GM11168 (cell line): ENCODE data around the gene MYO3A.

Experiments
- in situ Hi-C: fragments of 300-500 bp; cut with MboI; formaldehyde crosslinking; loops from one replicate; pipeline ENCODE4 v1.12.0; 2022; ENCODE audit warnings: low sequenced_read_pairs; ENCODE audit not compliant: unreplicated experiment

Gene MYO3A

GRCh38 chr10:26199841-26200240, 265.8 kb downstream of the MYO3A start:
- in situ Hi-C loops, result no loop called here

DNA sequence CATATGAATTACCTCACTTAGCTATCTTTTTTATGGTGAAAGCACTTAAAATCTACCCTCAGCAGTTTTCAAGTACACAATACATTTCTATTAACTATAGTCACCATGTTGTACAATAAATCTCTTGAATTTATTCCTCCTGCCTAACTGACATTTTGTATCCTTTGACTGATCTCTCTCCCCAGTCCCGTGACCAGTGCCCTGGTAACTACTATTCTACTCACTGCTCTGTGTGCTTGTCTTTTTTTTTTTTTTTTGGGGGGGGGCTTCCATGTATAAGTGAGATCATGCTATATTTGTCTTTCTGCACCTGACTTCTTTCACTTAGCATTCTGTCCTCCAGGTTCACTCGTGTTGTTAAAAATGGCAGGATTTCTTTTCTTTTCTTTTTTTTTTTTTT, 271.2 kb downstream of the MYO3A start:
- in situ Hi-C loops, result no loop called here

DNA sequence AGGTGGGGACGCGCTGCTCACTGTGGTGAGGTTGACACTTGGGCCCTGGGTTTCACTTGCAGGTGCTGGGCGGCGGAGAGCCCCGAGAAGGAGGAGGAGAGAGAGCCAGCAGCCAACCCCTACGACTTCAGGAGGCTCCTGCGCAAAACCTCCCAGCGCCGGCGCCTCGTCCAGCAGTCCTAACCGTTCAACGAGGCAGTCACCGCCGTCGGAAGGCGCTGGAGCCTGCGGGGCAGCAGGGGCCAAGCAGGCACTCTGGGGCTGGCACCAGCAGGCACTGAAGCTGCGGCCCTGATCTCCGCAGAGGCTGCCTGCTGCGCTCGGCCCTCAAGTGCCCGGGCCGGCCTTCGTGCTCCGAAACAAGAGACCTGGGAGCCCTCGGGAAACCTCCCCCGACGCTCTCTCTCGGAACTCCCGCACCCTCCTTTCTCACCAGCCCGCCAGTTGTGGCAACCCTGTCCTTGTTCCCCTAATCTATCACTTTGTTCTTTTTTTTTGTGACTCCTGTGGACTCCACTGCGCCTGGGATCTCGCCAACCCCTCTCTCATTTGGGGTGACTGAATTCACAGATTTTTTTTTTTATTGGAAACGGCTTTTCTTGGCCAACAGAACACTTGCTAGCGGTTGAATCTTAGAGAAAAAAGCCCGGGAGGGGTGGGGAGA, 277.9 kb downstream of the MYO3A start:
- in situ Hi-C loops, result no loop called here

DNA sequence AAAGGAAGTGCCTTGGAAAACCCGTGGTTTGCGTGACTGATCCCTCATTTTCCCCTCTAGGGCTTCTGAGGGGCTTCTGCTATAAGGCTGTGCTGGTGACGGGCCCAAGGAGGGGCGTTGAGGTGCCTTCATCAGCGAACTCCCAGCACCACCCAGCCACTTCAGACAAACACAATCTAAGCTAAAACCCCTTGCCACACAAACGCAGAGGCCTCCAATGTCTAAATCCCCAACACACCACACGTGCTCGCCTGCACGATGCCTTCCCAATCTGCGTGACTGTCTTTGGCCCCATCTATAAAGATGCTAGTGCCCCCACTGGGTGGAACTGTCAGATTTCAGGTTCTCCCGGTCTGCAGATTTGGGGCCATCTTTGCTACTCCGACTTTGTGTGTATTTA, 278.5 kb downstream of the MYO3A start:
- in situ Hi-C loops, result no loop called here

DNA sequence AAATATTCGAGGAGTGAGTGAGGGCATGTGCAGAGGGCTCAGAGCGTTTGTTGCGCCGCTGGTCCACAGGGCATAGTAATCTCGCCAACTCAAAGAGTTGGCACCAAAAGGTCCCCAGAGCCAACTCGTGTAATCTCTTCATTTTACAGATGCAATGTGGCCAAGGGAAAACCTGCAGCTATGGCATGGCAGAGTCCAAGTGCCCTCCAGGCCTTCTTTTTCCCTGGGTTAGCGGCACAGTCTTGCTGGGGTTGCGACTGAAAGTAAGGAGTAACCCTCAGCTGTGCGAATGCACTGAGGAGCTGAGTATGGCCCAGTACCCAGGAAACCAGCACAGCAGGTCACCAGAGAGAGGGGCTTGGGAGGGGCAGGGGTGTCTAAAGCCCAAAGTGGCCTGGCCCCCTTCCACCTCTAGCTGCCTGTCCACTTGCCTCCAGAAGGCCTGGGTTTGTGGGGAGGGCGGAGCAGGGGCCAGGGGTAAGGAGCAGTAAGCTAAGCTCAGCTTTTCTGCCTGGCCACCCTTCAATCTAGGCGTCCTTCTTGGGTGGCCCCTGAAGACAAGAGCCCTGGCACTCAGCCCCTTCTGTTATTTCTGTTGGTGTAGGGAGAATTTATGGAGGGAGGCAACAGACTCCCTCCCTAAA, 279.2 kb downstream of the MYO3A start:
- in situ Hi-C loops, result no loop called here

- in situ Hi-C loops, result no loop called here
These were observed 280.0 kb downstream of the MYO3A start for GRCh38 chr10:26214004-26214403.

DNA sequence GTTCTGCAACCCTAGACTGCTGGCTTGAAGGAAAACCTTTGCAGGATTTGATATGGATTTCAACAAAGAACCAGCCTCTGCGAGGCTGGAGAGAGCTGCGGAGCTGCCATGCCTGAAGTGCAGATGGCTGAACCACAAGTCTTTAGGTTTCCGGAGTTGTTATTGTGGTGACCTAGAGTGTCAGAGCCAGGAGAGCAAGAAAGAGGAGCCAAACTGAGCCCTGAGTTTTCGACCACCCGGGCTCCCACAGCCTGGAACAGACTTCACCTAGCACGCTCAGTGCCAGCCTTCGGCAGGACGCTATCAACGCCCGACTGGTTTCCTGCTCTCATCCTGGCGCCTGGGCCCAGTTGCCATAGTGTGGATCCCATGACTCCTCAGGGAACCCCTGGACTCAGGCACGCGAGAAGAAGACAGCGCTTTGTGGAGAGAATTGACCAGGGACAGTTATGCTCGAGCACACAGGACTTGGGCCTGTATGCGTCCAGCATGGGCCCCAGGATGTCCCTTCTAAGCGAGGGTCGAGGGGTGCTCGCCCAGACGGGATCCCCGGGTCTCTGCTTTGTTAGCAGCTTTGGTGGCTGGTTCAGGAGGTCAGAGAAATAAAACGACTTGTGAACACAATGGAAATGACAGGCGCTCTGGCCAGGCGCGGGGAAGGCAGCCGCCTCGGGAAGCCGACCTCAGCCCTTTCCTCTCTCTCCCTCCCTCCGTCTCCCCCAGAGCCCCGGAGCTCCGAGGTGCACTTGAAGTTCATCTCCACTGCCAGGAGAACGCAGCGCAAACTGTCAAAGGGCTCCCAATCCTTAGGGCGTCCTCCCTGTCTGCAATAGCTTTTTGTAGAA, 280.7 kb downstream of the MYO3A start:
- in situ Hi-C loops, result no loop called here

DNA sequence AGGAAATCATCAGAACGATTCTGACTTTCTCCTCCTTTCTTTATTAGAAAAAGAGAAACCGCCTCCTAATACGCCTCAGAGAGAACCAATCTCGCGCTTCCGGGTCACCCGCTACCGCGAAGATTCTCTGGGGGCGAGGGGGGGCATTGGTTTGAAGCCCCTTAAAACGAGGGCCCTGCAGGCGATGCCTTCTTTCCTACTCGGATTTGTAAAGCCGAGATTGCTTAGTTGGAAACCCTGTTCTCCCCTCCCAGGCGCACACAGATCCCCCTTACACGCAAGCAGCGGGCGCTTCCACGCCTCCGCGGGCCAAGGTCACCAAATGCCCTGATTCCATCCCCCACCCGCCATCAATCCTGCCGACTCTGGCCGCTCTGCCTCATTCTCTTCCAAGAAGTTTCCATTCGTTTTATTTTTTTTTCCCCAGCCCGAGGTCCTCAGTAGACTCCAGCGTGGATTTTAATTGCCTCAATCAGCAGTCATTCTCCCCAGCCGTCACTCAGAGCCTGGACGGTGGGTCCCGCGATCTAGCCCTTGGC, 281.4 kb downstream of the MYO3A start:
- in situ Hi-C loops, result no loop called here

DNA sequence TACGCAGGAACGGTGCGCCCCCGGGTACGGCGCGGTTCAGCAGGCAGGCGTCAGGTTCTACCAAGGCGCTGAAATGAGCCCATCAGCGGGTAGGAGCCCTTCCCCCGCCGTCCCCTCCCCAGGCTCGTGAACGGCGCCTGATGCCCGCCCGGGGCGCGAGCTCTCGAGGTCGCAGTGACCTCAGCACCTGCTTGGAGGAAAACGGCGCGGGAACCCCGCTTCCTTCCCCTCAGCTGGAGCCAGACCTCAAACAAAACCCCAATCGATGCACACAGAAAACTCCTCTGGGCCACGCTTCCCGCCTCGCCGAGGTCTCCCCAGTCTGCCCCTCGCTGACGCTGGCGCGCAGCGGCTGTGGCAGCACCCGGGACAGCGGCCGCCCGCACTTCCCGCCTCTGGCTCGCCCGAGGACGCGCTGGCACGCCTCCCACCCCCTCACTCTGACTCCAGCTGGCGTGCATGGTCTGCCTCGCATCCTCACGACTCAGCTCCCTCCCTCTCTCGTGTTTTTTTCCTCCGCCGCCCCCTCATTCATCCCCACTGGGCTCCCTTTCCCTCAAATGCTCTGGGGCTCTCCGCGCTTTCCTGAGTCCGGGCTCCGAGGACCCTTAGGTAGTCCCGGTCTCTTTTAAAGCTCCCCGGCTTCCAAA, 282.0 kb downstream of the MYO3A start:
- in situ Hi-C loops, result no loop called here

DNA sequence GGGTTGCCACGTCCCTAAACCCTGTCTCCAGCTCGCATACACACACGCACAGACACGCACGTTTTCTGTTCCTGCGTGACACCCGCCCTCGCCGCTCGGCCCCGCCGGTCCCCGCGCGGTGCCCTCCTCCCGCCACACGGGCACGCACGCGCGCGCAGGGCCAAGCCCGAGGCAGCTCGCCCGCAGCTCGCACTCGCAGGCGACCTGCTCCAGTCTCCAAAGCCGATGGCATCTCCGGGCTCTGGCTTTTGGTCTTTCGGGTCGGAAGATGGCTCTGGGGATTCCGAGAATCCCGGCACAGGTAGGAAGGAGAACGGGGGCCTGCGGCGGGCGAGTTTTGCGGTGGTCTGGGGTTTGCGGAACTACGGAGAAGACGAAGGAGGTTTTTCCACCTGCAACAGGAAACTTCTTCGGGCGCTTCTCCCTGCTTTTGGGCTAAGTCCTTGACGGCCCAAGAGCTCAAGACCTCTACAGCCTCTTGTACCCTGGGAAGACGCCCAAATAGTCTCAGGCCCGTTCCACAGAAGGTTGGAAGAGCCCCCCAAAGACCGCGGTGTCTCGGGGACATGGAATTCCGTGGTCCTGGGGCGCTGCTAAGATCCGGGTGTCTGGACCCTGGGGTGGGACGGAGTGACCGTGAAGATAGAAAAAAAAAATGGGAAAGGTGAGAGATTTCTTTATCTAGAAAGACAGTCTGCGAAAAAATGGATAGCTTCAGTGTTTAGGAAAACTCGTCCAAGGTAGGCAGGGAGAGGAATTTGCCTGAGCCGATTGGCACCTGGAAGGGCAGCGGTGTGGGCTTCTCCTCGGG, 282.8 kb downstream of the MYO3A start, which contains the start of gene GAD2:
TSS of gene GAD2 (plus strand) at position 190 of the 811 bp plus-strand sequence. CDS start at position 226, 36 bp downstream.
- in situ Hi-C loops, result no loop called here

GRCh38 chr10:26217396-26218086, 283.5 kb downstream of the MYO3A start:
- in situ Hi-C loops, result no loop called here

DNA sequence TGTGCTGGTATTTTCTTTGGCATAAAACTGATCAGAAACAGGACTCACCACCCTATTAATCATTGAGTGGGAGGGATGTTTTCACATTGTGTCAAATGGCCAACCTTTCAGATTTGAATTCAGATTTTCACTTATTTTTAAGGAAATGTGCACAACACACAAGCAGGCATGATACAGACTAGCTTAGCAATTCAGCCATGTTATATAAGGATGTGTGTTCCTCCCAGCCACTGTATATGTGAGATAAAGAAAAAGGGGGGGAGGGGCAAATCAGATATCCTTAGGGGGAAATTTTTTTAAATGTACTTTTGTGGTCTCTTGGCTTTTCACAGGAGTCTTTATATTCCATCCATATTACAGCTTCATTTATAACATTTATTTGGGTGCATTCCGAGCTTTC, 285.6 kb downstream of the MYO3A start:
- in situ Hi-C loops, result no loop called here

GRCh38 chr10:26220901-26221300, 286.9 kb downstream of the MYO3A start:
- in situ Hi-C loops, result no loop called here

DNA sequence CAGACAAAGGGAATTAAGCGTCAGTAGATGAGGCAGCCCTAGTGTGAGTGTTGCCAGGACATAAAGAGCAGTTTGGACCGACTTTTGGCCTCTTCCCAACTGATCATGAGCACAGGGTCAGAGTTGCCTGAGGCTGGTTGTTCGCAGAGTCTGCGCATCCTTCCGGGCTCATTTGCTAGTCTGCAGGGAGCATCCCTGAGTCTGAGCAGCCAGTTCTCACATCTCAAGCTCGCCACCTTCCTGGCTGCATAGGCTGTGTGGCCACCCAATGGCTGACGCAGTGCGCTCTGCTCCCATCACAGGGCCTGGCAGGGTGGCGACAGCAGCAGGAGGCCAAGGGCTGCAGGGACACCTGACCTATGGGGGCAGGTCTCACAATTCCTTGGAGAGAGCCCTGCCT, 287.5 kb downstream of the MYO3A start:
- in situ Hi-C loops, result no loop called here

DNA sequence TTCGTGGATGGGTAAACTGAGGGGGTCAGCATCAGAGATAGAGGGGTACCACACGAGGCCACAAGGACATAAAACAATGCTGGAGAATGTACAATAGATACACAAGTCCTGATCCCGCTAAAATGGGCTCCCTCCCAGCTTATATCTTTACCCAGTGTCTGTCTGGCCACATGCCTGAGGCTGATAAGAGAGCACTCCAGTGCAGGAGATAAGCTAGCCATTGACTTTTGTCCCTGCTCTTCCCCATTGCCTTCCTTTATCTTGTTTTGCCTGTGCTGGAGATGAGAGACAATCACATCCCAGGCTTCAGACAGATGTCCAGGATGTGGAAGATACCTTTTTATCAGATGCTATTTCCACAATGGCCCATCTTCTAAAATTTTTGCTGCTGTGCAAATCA, 288.5 kb downstream of the MYO3A start:
- in situ Hi-C loops, result no loop called here

DNA sequence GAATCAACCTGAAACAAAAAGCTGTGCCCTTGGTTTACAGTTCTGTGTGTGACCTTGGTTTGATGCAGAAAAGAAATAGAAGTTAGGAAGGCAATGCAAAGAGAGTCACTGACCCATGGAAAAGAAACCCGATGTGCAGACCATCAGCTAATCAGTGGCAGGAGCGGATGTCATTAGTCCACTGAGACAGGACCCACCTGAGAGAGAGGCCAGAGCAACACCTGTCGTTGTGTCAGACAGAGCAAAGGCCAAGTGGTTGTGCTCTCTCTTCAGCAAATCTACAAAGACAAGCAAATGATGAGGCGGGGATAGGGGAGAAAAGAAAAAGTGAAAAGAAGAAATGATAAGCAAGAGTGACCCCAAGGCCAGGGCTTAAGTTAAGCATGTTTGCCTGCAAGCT, 291.3 kb downstream of the MYO3A start:
- in situ Hi-C loops, result no loop called here

GRCh38 chr10:26227786-26228185, 293.8 kb downstream of the MYO3A start:
- in situ Hi-C loops, result no loop called here

DNA sequence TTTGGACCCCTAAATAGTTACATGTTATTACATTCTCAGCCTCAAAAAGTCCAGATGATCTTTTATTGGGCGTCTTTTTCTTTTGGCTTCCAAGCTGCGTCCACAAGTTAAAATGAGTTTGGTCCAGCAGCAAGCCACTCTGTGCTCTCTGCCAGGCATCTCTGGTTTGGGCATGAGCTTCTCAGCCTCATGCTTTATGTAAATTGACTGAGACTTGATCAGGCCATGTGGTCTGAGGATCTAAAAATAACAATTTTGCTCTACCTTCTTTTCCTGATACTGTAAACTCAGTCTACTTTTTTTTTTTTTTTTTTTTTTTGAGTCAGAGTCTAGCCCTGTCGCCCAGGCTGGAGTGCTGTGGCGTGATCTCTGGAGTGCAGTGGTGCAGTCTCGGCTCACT, 298.1 kb downstream of the MYO3A start:
- in situ Hi-C loops, result no loop called here

DNA sequence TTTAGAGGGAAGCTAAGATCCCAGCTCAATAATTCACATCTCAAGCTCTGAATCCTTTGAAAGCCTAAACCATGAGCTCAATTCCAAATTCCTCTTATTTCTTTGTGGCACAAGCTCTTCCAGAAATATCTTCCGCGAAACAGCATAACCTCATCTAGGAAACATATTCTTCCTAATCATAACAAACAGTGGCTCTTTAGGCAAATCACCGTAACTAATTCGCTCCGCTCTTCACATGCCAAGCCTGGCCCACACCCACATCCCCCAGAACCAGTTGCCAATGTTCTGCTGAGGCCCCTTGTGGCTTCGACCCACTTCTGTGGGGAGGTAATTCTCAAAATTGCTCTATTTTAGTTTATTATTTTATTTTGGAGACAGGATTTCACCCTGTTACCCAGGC, 301.7 kb downstream of the MYO3A start:
- in situ Hi-C loops, result no loop called here
